HepG2 (cell line): Measurements from ENCODE around the gene NPVF. TPM values are rescaled to one million over a fixed set of nuclear protein-coding genes. Genes with fewer than 3 reads are reported as not detected.

Experiments
- ATAC-seq: fragments of 200-7000 bp; cut with Tn5 transposase; 3 replicates; pipeline ENCODE4 v1.9.1; 2020; ENCODE audit warnings: mild to moderate bottlenecking, moderate library complexity
- BruUV-seq: library from RNA; stranded (reverse); fragments of 400-500 nt; replicated peaks from 2 replicates; lab custom pipeline; 2021; lab: Mats Ljungman, UMichigan
- CTCF ChIA-PET: fragments of 300-600 bp; formaldehyde crosslinking; extraction: SDS; loops from one replicate; lab custom pipeline; 2021; ENCODE audit warnings: low total read pairs, inconsistent platforms, low intra/inter-chr PET ratio; lab: Yijun Ruan, JAX
- POLR2A ChIA-PET: fragments of 350-600 bp; sonication (Branson Sonifier 250); formaldehyde crosslinking; loops from one replicate; lab custom pipeline; 2020; ENCODE audit warnings: antibody characterized with exemption, inconsistent platforms; lab: Yijun Ruan, JAX
- DNase-seq: peaks from one replicate; pipeline ENCODE4 v3.0.0-alpha.2; 2015; ENCODE audit warnings: low spot score
- FAIRE-seq: peaks from 3 replicates; lab custom pipeline; 2011; peaks lifted over from hg19 to GRCh38; lab: Jason Lieb, UNC
- H2AFZ ChIP-seq: one replicate; pipeline ENCODE4 v1.6.1; 2011; ENCODE audit warnings: low read length, inconsistent platforms
- H3K27ac ChIP-seq: fragments of 300-600 bp; 3 replicates; pipeline ENCODE4 v1.8.0; 2011; ENCODE audit warnings: mixed run types, mild to moderate bottlenecking, mixed read lengths, low read length, inconsistent platforms; ENCODE audit not compliant: insufficient read depth; ENCODE audit errors: extremely low read length
- H3K27me3 ChIP-seq, 2 experiments: fragments of 200-600 bp in 1 of 2; 2 replicates in 1 of 2; 3 replicates in 1 of 2; pipeline versions ENCODE4 v1.6.0 to v1.8.0; 2011; ENCODE audit warnings: low read length in 2 of 2, mild to moderate bottlenecking in 2 of 2, moderate library complexity in 2 of 2, inconsistent platforms in 1 of 2; ENCODE audit not compliant: insufficient read depth in 2 of 2, control insufficient read depth in 1 of 2
- H3K36me3 ChIP-seq, 2 experiments: fragments of 200-600 bp in 1 of 2; replicated peaks in 1 of 2; 2 replicates in 1 of 2; 3 replicates in 1 of 2; pipeline versions ENCODE4 v1.5.1 to v1.8.0; 2011; ENCODE audit warnings: low read length in 2 of 2, inconsistent platforms in 1 of 2; ENCODE audit not compliant: insufficient read depth in 2 of 2, control insufficient read depth in 1 of 2
- H3K4me1 ChIP-seq: 2 replicates; pipeline ENCODE4 v1.5.1; 2012; ENCODE audit warnings: low read length, inconsistent platforms; ENCODE audit not compliant: insufficient read depth
- H3K4me2 ChIP-seq: 2 replicates; pipeline ENCODE4 v1.6.0; 2011; ENCODE audit warnings: low read depth, low read length, inconsistent platforms
- H3K4me3 ChIP-seq, 3 experiments: fragments of 200-600 bp in 1 of 3; sonication (generic), shearing (Covaris generic) in 1 of 3; replicated peaks in 1 of 3; 2 replicates each; pipeline ENCODE4 v1.5.1; 2011 to 2016; ENCODE audit warnings: low read length in 3 of 3, inconsistent platforms in 2 of 3, low read depth in 2 of 3, mild to moderate bottlenecking in 2 of 3, control low read depth in 1 of 3, mixed read lengths in 1 of 3; ENCODE audit not compliant: insufficient read depth in 1 of 3
- H3K79me2 ChIP-seq: one replicate; pipeline ENCODE4 v1.6.1; 2011; ENCODE audit warnings: low read length, inconsistent platforms; ENCODE audit not compliant: insufficient read depth
- H3K9ac ChIP-seq: 2 replicates; pipeline ENCODE4 v1.6.0; 2011; ENCODE audit warnings: mild to moderate bottlenecking, low read depth, low read length, inconsistent platforms; ENCODE audit not compliant: insufficient read depth
- H3K9me3 ChIP-seq: 2 replicates; pipeline ENCODE4 v1.5.1; 2012; ENCODE audit warnings: mild to moderate bottlenecking, low read length
- H4K20me1 ChIP-seq: 2 replicates; pipeline ENCODE4 v1.6.0; 2011; ENCODE audit warnings: inconsistent platforms, mild to moderate bottlenecking, low read length, moderate library complexity; ENCODE audit not compliant: insufficient read depth
- FOXP4 ChIP-seq: sonication (generic); formaldehyde crosslinking; IDR thresholded peaks from 2 replicates; pipeline ENCODE4 v1.4.0; 2020; ENCODE audit warnings: missing genetic modification reagents
- TCF7 ChIP-seq: sonication (generic); IDR thresholded peaks from 2 replicates; pipeline ENCODE4 v1.6.1; 2016; ENCODE audit warnings: antibody characterized with exemption, low read depth
- TOE1 ChIP-seq: sonication (generic); formaldehyde crosslinking; IDR thresholded peaks from 2 replicates; pipeline ENCODE4 v1.4.0; 2020; ENCODE audit warnings: mild to moderate bottlenecking, missing genetic modification reagents
- U2AF2 ChIP-seq: fragments of 200-400 bp; formaldehyde crosslinking; IDR thresholded peaks from 2 replicates; pipeline ENCODE4 v1.6.1; 2017; ENCODE audit warnings: low read depth, mild to moderate bottlenecking, low read length
- ZNF572 ChIP-seq: sonication (generic); formaldehyde crosslinking; IDR thresholded peaks from 2 replicates; pipeline ENCODE4 v1.5.1; 2020; ENCODE audit warnings: mild to moderate bottlenecking, missing genetic modification reagents
- WGBS: methylation state at CpG from one replicate; pipeline ENCODE4 v1.1.6; 2017; ENCODE audit warnings: low lambda C conversion rate; 5-methylcytosine and 5-hydroxymethylcytosine counted together
- in situ Hi-C: cut with HindIII; loops from 2 replicates; pipeline ENCODE4 v1.10.0; 2017; ENCODE audit warnings: low pct_unique_long_range_greater_than_20kb; ENCODE audit not compliant: extremely low pct_ligation_motif_present
- intact Hi-C: fragments of 100-400 bp; cut with micrococcal nuclease; formaldehyde crosslinking; loops from one replicate; pipeline ENCODE4 v1.10.0; 2022; ENCODE audit not compliant: unreplicated experiment
- polyA plus RNA-seq, 8 experiments: library from polyadenylated mRNA; depleted of rRNA in 3 of 8; stranded (reverse) in 7 of 8; unstranded in 1 of 8; fragments of >200 nt; fragmentation: Illumina TruSeq in 4 of 8; extraction: Trizol in 4 of 8; gene quantifications; 2 replicates each; pipeline versions ENCODE4 v1.2.1 to v1.2.3, GENCODE V29; 2011 to 2016; ENCODE audit warnings: low read depth in 4 of 8, missing spikeins in 1 of 8, mixed read lengths in 1 of 8; ENCODE audit not compliant: insufficient read depth in 1 of 8
- total RNA-seq, 5 experiments: library from RNA; depleted of rRNA; stranded (reverse); fragments of >200 nt; fragmentation: Illumina TruSeq; extraction: Trizol; gene quantifications; 2 replicates each; pipeline ENCODE4 v1.2.3, GENCODE V29; 2016; ENCODE audit warnings: low read depth in 1 of 5
- TF ChIP-seq, protein P1 (sequence below): sonication (generic); formaldehyde crosslinking; IDR thresholded peaks from 2 replicates; pipeline ENCODE4 v1.5.0; 2020; ENCODE audit warnings: mild to moderate bottlenecking, missing genetic modification reagents, borderline replicate concordance
- TF ChIP-seq, protein P2 (sequence below): sonication (generic); formaldehyde crosslinking; IDR thresholded peaks from 2 replicates; pipeline ENCODE4 v1.8.0; 2022; ENCODE audit warnings: mild to moderate bottlenecking, missing genetic modification reagents

NPVF gene
- total and polyA plus RNA-seq, 2 of the 13 experiments (the other 11 are each of a cell fraction or from before 2014, with no cell fraction given) = not detected

DNA sequence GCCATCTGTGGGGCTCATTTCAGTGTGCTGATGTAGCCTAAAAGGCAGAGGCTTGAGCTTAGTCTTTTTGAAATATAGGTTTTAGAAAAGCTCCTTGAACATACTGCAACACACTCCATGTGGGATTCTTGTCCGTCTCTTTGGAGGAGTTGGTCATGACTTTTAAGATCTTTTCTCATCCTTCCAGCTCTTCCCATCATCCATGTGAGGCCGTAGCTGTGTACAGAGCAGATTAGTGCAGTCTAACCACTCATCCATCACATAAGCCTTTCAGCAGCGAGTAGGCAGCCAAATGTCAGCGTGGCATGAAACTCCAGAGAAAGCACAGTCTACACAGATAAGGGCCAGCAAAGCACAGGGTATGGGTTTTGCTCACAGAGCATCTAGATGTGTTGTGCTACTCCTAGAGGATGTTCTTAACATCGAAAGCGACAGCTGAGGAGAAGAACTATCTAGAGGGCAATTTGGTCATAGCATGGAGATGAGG is 28.1 kb upstream of the NPVF start:
- WGBS = 16% methylated on average over 6 of the region's 6 CpGs
- ATAC-seq (no peak), FAIRE-seq (no peak), DNase-seq (no peak)
- H3K9me3 ChIP-seq = no peaks in the 10 kb centered on the region
- no peak overlapping the region for H3K9ac ChIP-seq
- H3K79me2 ChIP-seq = no peaks in the 10 kb centered on the region
- ChIA-PET CTCF (no interaction called here), POLR2A (no interaction called here)
- H3K27ac ChIP-seq = no peak overlapping the region
- no peaks in the 10 kb centered on the region for H4K20me1 ChIP-seq
- no peak overlapping the region for H3K4me2 ChIP-seq
- intact Hi-C loops = no loop called here
- in situ Hi-C loops = loop anchor here (5.0 kb wide), 2 partner anchors 131 to 596 kb away; no protein-coding TSS in a partner anchor
- no peak for TF ChIP-seq U2AF2
- TF ChIP-seq, protein P1, sequence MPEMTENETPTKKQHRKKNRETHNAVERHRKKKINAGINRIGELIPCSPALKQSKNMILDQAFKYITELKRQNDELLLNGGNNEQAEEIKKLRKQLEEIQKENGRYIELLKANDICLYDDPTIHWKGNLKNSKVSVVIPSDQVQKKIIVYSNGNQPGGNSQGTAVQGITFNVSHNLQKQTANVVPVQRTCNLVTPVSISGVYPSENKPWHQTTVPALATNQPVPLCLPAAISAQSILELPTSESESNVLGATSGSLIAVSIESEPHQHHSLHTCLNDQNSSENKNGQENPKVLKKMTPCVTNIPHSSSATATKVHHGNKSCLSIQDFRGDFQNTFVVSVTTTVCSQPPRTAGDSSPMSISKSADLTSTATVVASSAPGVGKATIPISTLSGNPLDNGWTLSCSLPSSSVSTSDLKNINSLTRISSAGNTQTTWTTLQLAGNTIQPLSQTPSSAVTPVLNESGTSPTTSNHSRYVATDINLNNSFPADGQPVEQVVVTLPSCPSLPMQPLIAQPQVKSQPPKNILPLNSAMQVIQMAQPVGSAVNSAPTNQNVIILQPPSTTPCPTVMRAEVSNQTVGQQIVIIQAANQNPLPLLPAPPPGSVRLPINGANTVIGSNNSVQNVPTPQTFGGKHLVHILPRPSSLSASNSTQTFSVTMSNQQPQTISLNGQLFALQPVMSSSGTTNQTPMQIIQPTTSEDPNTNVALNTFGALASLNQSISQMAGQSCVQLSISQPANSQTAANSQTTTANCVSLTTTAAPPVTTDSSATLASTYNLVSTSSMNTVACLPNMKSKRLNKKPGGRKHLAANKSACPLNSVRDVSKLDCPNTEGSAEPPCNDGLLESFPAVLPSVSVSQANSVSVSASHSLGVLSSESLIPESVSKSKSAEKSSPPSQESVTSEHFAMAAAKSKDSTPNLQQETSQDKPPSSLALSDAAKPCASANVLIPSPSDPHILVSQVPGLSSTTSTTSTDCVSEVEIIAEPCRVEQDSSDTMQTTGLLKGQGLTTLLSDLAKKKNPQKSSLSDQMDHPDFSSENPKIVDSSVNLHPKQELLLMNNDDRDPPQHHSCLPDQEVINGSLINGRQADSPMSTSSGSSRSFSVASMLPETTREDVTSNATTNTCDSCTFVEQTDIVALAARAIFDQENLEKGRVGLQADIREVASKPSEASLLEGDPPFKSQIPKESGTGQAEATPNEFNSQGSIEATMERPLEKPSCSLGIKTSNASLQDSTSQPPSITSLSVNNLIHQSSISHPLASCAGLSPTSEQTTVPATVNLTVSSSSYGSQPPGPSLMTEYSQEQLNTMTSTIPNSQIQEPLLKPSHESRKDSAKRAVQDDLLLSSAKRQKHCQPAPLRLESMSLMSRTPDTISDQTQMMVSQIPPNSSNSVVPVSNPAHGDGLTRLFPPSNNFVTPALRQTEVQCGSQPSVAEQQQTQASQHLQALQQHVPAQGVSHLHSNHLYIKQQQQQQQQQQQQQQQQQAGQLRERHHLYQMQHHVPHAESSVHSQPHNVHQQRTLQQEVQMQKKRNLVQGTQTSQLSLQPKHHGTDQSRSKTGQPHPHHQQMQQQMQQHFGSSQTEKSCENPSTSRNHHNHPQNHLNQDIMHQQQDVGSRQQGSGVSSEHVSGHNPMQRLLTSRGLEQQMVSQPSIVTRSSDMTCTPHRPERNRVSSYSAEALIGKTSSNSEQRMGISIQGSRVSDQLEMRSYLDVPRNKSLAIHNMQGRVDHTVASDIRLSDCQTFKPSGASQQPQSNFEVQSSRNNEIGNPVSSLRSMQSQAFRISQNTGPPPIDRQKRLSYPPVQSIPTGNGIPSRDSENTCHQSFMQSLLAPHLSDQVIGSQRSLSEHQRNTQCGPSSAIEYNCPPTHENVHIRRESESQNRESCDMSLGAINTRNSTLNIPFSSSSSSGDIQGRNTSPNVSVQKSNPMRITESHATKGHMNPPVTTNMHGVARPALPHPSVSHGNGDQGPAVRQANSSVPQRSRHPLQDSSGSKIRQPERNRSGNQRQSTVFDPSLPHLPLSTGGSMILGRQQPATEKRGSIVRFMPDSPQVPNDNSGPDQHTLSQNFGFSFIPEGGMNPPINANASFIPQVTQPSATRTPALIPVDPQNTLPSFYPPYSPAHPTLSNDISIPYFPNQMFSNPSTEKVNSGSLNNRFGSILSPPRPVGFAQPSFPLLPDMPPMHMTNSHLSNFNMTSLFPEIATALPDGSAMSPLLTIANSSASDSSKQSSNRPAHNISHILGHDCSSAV (CRISPR knock-in tag) = no peak
- TF ChIP-seq FOXP4 (CRISPR knock-in tag) = no peak
- no peak for TF ChIP-seq TCF7
- TF ChIP-seq ZNF572 = no peak
- no peak for TF ChIP-seq TOE1 (CRISPR knock-in tag)
- TF ChIP-seq, protein P2, sequence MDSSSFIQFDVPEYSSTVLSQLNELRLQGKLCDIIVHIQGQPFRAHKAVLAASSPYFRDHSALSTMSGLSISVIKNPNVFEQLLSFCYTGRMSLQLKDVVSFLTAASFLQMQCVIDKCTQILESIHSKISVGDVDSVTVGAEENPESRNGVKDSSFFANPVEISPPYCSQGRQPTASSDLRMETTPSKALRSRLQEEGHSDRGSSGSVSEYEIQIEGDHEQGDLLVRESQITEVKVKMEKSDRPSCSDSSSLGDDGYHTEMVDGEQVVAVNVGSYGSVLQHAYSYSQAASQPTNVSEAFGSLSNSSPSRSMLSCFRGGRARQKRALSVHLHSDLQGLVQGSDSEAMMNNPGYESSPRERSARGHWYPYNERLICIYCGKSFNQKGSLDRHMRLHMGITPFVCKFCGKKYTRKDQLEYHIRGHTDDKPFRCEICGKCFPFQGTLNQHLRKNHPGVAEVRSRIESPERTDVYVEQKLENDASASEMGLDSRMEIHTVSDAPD (CRISPR knock-in tag) = no peak
- TF ChIP-seq, all 625 proteins: peak for 0
- no TSS peak for BruUV-seq
- Histone ChIP-seq H3K4me1 (no peaks in the 10 kb centered on the region), H3K4me3 (no peak overlapping the region), H3K36me3 (no peaks in the 10 kb centered on the region), H2AFZ (no peak overlapping the region), H3K27me3 (no peaks in the 10 kb centered on the region)
